Mesendoderm (in vitro differentiated cells): ENCODE measurements around the gene JAZF1.

Experiments
- DNase-seq: peaks from one replicate; pipeline ENCODE4 v3.0.0; 2013
- H2AK5ac ChIP-seq: 2 replicates; pipeline ENCODE4 v1.6.1; 2013; ENCODE audit warnings: low read length, inconsistent platforms
- H2BK120ac ChIP-seq: 2 replicates; pipeline ENCODE4 v1.6.1; 2013; ENCODE audit warnings: low read depth, mild to moderate bottlenecking, low read length, moderate library complexity, mixed read lengths
- H2BK15ac ChIP-seq: replicated peaks from 2 replicates; pipeline ENCODE4 v1.6.1; 2013; ENCODE audit warnings: low read depth, mild to moderate bottlenecking, moderate library complexity
- H2BK5ac ChIP-seq: 2 replicates; pipeline ENCODE4 v1.6.1; 2013; ENCODE audit warnings: low read length, inconsistent platforms
- H3K18ac ChIP-seq: 2 replicates; pipeline ENCODE4 v1.6.1; 2013; ENCODE audit warnings: mild to moderate bottlenecking, low read length, mixed read lengths
- H3K23ac ChIP-seq: one replicate; pipeline ENCODE4 v1.6.1; 2013; ENCODE audit warnings: low read length
- H3K27ac ChIP-seq: 2 replicates; pipeline ENCODE4 v1.5.1; 2013; ENCODE audit warnings: low read depth, mild to moderate bottlenecking, inconsistent platforms, low read length, moderate library complexity
- H3K27me3 ChIP-seq: 2 replicates; pipeline ENCODE4 v1.6.1; 2013; ENCODE audit warnings: low read length, control low read depth, mild to moderate bottlenecking, inconsistent platforms; ENCODE audit not compliant: insufficient read depth, poor library complexity
- H3K36me3 ChIP-seq: 2 replicates; pipeline ENCODE4 v1.6.1; 2013; ENCODE audit warnings: low read length, inconsistent platforms; ENCODE audit not compliant: control insufficient read depth, insufficient read depth
- H3K4ac ChIP-seq: one replicate; pipeline ENCODE4 v1.6.1; 2013; ENCODE audit warnings: low read depth, mild to moderate bottlenecking, low read length, moderate library complexity
- H3K4me1 ChIP-seq: 2 replicates; pipeline ENCODE4 v1.6.1; 2013; ENCODE audit warnings: low read depth, low read length, inconsistent platforms; ENCODE audit not compliant: control insufficient read depth
- H3K4me2 ChIP-seq: 2 replicates; pipeline ENCODE4 v1.6.1; 2013; ENCODE audit warnings: low read length
- H3K4me3 ChIP-seq: 2 replicates; pipeline ENCODE4 v1.5.1; 2013; ENCODE audit warnings: mild to moderate bottlenecking, low read length
- H3K56ac ChIP-seq: one replicate; pipeline ENCODE4 v1.6.1; 2013; ENCODE audit warnings: low read length
- H3K79me1 ChIP-seq: 2 replicates; pipeline ENCODE4 v1.6.1; 2013; ENCODE audit warnings: low read length, inconsistent platforms
- H3K79me2 ChIP-seq: 2 replicates; pipeline ENCODE4 v1.6.1; 2013; ENCODE audit warnings: mild to moderate bottlenecking, low read length; ENCODE audit not compliant: control insufficient read depth, insufficient read depth
- H3K9ac ChIP-seq: 2 replicates; pipeline ENCODE4 v1.6.1; 2013; ENCODE audit warnings: low read length, inconsistent platforms
- H4K5ac ChIP-seq: one replicate; pipeline ENCODE4 v1.6.1; 2013; ENCODE audit warnings: low read length
- H4K8ac ChIP-seq: one replicate; pipeline ENCODE4 v1.6.1; 2013; ENCODE audit warnings: low read depth, mild to moderate bottlenecking, control low read depth, low read length, moderate library complexity
- WGBS: extraction: QIAGEN DNeasy Blood & Tissue Kit; methylation state at CpG from one replicate; pipeline ENCODE4 v1.1.7; 2013; ENCODE audit warnings: low lambda C conversion rate, missing lambda C conversion rate; ENCODE audit not compliant: insufficient coverage; ENCODE audit errors: extremely low coverage; 5-methylcytosine and 5-hydroxymethylcytosine counted together

The JAZF1 gene

DNA sequence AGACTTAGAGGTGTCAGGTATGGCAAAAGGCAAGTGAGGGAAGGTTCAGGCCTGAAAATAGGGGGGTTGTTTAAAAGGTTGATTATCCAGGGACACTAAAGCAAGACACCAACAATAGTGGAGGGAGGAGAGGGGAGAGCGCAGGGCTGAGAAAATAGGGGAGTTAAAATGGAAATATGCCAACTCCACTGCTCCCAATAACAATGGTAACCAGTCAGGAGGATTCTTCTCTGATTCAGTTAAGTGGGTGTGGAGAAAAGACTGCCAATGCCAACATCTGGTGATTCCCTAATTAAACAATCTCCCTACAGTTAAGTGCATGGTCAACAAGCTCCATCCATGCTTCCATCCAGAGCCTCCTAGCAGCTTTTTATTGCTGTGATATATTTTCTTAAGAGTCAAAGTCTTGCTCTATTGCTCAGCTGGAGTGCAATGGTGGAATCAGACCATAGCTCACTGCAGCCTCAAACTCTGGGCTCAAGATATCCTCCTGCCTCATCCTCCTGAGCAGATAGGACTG, 183.3 kb downstream of the JAZF1 start:
- Histone ChIP-seq H3K79me2 (no peaks in the 10 kb centered on the region), H4K8ac (no peak overlapping the region), H2BK120ac (no peak overlapping the region), H3K4me3 (no peak overlapping the region), H3K4ac (no peak overlapping the region), H2AK5ac (no peak overlapping the region), H3K27me3 (no peaks in the 10 kb centered on the region), H3K79me1 (no peaks in the 10 kb centered on the region), H3K36me3 (no peaks in the 10 kb centered on the region), H3K23ac (no peak overlapping the region), H3K18ac (no peak overlapping the region), H3K4me1 (no peaks in the 10 kb centered on the region), H3K56ac (no peak overlapping the region), H4K5ac (no peak overlapping the region), H2BK15ac (no peak overlapping the region), H3K27ac (no peak overlapping the region), H2BK5ac (no peak overlapping the region), H3K4me2 (no peak overlapping the region), H3K9ac (no peak overlapping the region)
- no CpG with 5 or more reads among the region's 1 CpG for WGBS
- no peak for DNase-seq

- H3K79me2 ChIP-seq: no peaks in the 10 kb centered on the region
- no peak overlapping the region for H3K4me3 ChIP-seq
- H4K8ac ChIP-seq: no peak overlapping the region
- H2BK5ac ChIP-seq: no peak overlapping the region
- H2BK15ac ChIP-seq: no peak overlapping the region
- H3K4me2 ChIP-seq: no peak overlapping the region
- no peak overlapping the region for H2AK5ac ChIP-seq
- H3K56ac ChIP-seq: no peak overlapping the region
- no peak overlapping the region for H2BK120ac ChIP-seq
- no peak overlapping the region for H3K9ac ChIP-seq
- H3K4me1 ChIP-seq: no peaks in the 10 kb centered on the region
- no peak overlapping the region for H3K4ac ChIP-seq
- no peaks in the 10 kb centered on the region for H3K27me3 ChIP-seq
- H3K79me1 ChIP-seq: no peaks in the 10 kb centered on the region
- H3K36me3 ChIP-seq: no peaks in the 10 kb centered on the region
- H3K27ac ChIP-seq: no peak overlapping the region
- H3K18ac ChIP-seq: no peak overlapping the region
- no peak overlapping the region for H4K5ac ChIP-seq
- no peak overlapping the region for H3K23ac ChIP-seq
- no CpG with 5 or more reads among the region's 7 CpGs for WGBS
- no peak for DNase-seq
Observed at GRCh38 chr7:27996141-27996540, 184.5 kb downstream of the JAZF1 start.

GRCh38 chr7:27995228-27995627, 185.4 kb downstream of the JAZF1 start:
- no peak overlapping the region for H3K4me2 ChIP-seq
- no peak overlapping the region for H2AK5ac ChIP-seq
- no CpG with 5 or more reads among the region's 3 CpGs for WGBS
- no peak overlapping the region for H3K56ac ChIP-seq
- no peak overlapping the region for H2BK120ac ChIP-seq
- H2BK15ac ChIP-seq: no peak overlapping the region
- H3K18ac ChIP-seq: no peak overlapping the region
- H3K4me1 ChIP-seq: no peaks in the 10 kb centered on the region
- no peaks in the 10 kb centered on the region for H3K27me3 ChIP-seq
- no peak overlapping the region for H3K4ac ChIP-seq
- no peaks in the 10 kb centered on the region for H3K79me2 ChIP-seq
- no peak overlapping the region for H3K4me3 ChIP-seq
- no peak overlapping the region for H3K23ac ChIP-seq
- H3K79me1 ChIP-seq: no peaks in the 10 kb centered on the region
- no peak overlapping the region for H3K9ac ChIP-seq
- H2BK5ac ChIP-seq: no peak overlapping the region
- no peak overlapping the region for H4K8ac ChIP-seq
- H4K5ac ChIP-seq: no peak overlapping the region
- no peak overlapping the region for H3K27ac ChIP-seq
- no peak for DNase-seq
- H3K36me3 ChIP-seq: no peaks in the 10 kb centered on the region

DNA sequence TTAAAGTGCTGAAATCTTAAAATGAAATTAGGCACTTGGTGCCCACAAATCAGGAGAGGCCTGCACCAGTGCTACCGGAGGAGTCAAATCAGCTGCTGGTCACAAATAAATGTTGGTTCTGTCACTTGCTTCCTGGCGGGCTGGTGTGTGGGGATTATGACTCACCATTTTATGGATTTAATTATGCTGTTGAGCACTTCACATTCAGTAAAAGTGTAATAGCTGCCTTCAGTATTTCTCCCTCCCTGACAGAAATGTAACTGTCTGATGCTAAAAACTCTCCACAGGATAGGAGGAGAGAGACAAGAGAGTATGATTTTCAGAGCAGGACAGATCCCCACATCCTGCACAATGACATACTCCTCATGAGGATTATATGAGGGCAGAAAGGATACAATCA, 186.0 kb downstream of the JAZF1 start:
- no peak overlapping the region for H3K27ac ChIP-seq
- H3K56ac ChIP-seq: no peak overlapping the region
- H3K79me2 ChIP-seq: no peaks in the 10 kb centered on the region
- no peak overlapping the region for H4K5ac ChIP-seq
- no peak overlapping the region for H2BK120ac ChIP-seq
- no peak overlapping the region for H2BK5ac ChIP-seq
- no peak overlapping the region for H3K4ac ChIP-seq
- no peak overlapping the region for H3K4me2 ChIP-seq
- no peaks in the 10 kb centered on the region for H3K27me3 ChIP-seq
- no peak overlapping the region for H3K18ac ChIP-seq
- H3K79me1 ChIP-seq: no peaks in the 10 kb centered on the region
- no peaks in the 10 kb centered on the region for H3K4me1 ChIP-seq
- H4K8ac ChIP-seq: no peak overlapping the region
- H2AK5ac ChIP-seq: no peak overlapping the region
- DNase-seq: no peak
- H3K36me3 ChIP-seq: no peaks in the 10 kb centered on the region
- H3K23ac ChIP-seq: no peak overlapping the region
- no peak overlapping the region for H2BK15ac ChIP-seq
- H3K9ac ChIP-seq: no peak overlapping the region
- H3K4me3 ChIP-seq: no peak overlapping the region
- no CpG with 5 or more reads among the region's 2 CpGs for WGBS

DNA sequence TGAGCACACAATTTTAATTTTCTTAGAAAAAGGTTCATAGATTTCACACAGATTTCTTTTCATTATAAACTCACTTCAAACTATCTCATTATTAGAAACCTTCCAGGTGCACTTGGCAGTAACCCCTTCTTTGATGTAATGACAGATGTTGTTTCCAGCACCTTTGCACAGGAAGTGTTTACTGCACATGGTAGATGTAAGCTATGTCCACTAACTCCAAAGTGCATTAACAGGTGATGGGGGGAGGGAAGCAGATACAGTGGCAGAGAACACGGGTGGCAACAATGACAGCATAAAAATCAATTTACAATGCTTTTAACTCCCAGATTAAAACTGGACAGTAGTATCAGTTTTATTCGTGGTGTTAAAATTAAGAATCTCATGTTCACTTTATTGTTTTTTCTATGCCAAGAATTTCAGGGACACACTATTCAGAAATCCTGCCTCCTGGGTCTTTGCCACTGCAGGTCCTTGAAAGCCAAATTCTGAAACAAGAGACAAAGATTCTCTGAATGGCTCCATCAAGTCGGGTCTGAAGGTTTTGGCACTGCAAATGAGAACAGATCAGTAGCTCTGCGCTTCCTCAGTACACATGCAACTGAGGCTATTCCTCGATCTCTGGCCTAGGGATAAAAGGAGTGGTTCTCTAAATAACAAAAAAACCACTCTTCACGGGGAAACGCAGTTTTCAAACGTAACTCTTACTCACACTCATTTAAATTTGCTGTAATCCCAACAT, 187.7 kb downstream of the JAZF1 start:
- no peak overlapping the region for H2AK5ac ChIP-seq
- H2BK15ac ChIP-seq: no peak overlapping the region
- H3K23ac ChIP-seq: no peak overlapping the region
- H3K79me1 ChIP-seq: no peaks in the 10 kb centered on the region
- no peak overlapping the region for H3K9ac ChIP-seq
- no peak overlapping the region for H3K4me3 ChIP-seq
- no peak overlapping the region for H3K18ac ChIP-seq
- H2BK5ac ChIP-seq: no peak overlapping the region
- no peaks in the 10 kb centered on the region for H3K79me2 ChIP-seq
- H4K5ac ChIP-seq: no peak overlapping the region
- no peak overlapping the region for H3K4ac ChIP-seq
- DNase-seq: no peak
- no peaks in the 10 kb centered on the region for H3K27me3 ChIP-seq
- H4K8ac ChIP-seq: no peak overlapping the region
- no peak overlapping the region for H2BK120ac ChIP-seq
- no peak overlapping the region for H3K4me2 ChIP-seq
- no CpG with 5 or more reads among the region's 8 CpGs for WGBS
- no peak overlapping the region for H3K27ac ChIP-seq
- H3K36me3 ChIP-seq: no peaks in the 10 kb centered on the region
- H3K56ac ChIP-seq: no peak overlapping the region
- no peaks in the 10 kb centered on the region for H3K4me1 ChIP-seq

DNA sequence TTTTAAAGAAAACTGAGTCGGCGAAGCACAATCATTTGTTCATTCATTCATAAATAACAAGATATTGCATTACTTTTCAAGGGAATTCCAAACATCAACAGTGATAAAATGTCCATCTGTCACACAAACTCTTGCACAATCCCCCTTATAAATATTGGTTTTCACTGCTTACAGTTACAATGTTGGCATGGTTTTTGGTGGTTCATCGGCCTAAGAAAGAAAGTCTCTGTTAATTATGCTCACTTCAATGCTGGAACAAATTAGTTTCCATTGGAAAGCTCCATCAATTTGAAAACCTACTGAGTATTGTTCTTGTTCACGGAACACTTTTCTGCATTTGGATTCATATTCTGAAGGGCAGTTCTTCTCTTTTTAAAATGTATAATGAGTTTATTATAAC, 188.5 kb downstream of the JAZF1 start:
- Histone ChIP-seq H3K56ac (no peak overlapping the region), H3K36me3 (no peaks in the 10 kb centered on the region), H3K79me2 (no peaks in the 10 kb centered on the region), H3K18ac (no peak overlapping the region), H2AK5ac (no peak overlapping the region), H3K4me1 (no peaks in the 10 kb centered on the region), H3K79me1 (no peaks in the 10 kb centered on the region), H4K8ac (no peak overlapping the region), H2BK15ac (no peak overlapping the region), H3K9ac (no peak overlapping the region), H3K23ac (no peak overlapping the region), H3K27me3 (no peaks in the 10 kb centered on the region), H2BK5ac (no peak overlapping the region), H3K4me2 (no peak overlapping the region), H3K4me3 (no peak overlapping the region), H3K27ac (no peak overlapping the region), H2BK120ac (no peak overlapping the region), H4K5ac (no peak overlapping the region), H3K4ac (no peak overlapping the region)
- WGBS: no CpG with 5 or more reads among the region's 4 CpGs
- no peak for DNase-seq
